Stimulated activated CD4-positive, alpha-beta T cell treated with anti-CD3 and anti-CD28 coated beads, Interleukin-15, amount 100 ng/mL, for 24 hours (primary cell): ENCODE measurements around the gene SLC34A3.
A peak's percentile ranks its signal among the peaks of the same experiment; 100 is the strongest.

Experiments used
- DNase-seq: peaks from one replicate; pipeline ENCODE4 v3.0.0-alpha.2; 2020

SLC34A3 gene

GRCh38 chr9:137218754-137219271 lies 11.9 kb upstream of the SLC34A3 start:
- peak; percentile 22 for DNase-seq

GRCh38 chr9:137219757-137220316 lies 10.9 kb upstream of the SLC34A3 start:
- DNase-seq = no peak

GRCh38 chr9:137220317-137221094 lies 10.2 kb upstream of the SLC34A3 start:
- DNase-seq = no peak

- no peak for DNase-seq
These were observed 9.6 kb upstream of the SLC34A3 start for GRCh38 chr9:137221095-137221505.

- no peak for DNase-seq
These were observed 9.1 kb upstream of the SLC34A3 start for GRCh38 chr9:137221506-137222111.

- no peak for DNase-seq
These were observed 8.3 kb upstream of the SLC34A3 start, which contains the start of gene RNF208 for GRCh38 chr9:137222190-137223077. Gene RNF208, minus strand, starts transcription at chr9:137222240. Its CDS starts 1,028 bp downstream, at chr9:137221212.

GRCh38 chr9:137223078-137223970 lies 7.4 kb upstream of the SLC34A3 start:
- peak; percentile 99 for DNase-seq

- DNase-seq = peak; percentile 47
These were observed 5.6 kb upstream of the SLC34A3 start, which contains the start of gene CYSRT1 for GRCh38 chr9:137224830-137225694. Gene CYSRT1, plus strand, starts transcription at chr9:137225174. Its CDS starts 448 bp downstream, at chr9:137225622.

GRCh38 chr9:137225699-137226331 lies 4.9 kb upstream of the SLC34A3 start:
- no peak for DNase-seq

- no peak for DNase-seq
These were observed 4.2 kb upstream of the SLC34A3 start for GRCh38 chr9:137226338-137227053.

GRCh38 chr9:137227054-137227852 lies 3.4 kb upstream of the SLC34A3 start, which contains the start of gene RNF224:
Gene RNF224, plus strand, starts transcription at chr9:137227502. Its CDS starts 834 bp downstream, at chr9:137228336.
- peak; percentile 89 for DNase-seq

- no peak for DNase-seq
These were observed 2.7 kb upstream of the SLC34A3 start for GRCh38 chr9:137227853-137228505.

GRCh38 chr9:137228506-137228967 lies 2.2 kb upstream of the SLC34A3 start:
- DNase-seq = no peak

GRCh38 chr9:137228968-137229896 lies 1.5 kb upstream of the SLC34A3 start:
- no peak for DNase-seq

GRCh38 chr9:137229903-137230704 lies 597 bp upstream of the SLC34A3 start:
- no peak for DNase-seq
